ENCODE results near the gene RNPC3.

Gene RNPC3, protein sequence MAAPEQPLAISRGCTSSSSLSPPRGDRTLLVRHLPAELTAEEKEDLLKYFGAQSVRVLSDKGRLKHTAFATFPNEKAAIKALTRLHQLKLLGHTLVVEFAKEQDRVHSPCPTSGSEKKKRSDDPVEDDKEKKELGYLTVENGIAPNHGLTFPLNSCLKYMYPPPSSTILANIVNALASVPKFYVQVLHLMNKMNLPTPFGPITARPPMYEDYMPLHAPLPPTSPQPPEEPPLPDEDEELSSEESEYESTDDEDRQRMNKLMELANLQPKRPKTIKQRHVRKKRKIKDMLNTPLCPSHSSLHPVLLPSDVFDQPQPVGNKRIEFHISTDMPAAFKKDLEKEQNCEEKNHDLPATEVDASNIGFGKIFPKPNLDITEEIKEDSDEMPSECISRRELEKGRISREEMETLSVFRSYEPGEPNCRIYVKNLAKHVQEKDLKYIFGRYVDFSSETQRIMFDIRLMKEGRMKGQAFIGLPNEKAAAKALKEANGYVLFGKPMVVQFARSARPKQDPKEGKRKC

DNA sequence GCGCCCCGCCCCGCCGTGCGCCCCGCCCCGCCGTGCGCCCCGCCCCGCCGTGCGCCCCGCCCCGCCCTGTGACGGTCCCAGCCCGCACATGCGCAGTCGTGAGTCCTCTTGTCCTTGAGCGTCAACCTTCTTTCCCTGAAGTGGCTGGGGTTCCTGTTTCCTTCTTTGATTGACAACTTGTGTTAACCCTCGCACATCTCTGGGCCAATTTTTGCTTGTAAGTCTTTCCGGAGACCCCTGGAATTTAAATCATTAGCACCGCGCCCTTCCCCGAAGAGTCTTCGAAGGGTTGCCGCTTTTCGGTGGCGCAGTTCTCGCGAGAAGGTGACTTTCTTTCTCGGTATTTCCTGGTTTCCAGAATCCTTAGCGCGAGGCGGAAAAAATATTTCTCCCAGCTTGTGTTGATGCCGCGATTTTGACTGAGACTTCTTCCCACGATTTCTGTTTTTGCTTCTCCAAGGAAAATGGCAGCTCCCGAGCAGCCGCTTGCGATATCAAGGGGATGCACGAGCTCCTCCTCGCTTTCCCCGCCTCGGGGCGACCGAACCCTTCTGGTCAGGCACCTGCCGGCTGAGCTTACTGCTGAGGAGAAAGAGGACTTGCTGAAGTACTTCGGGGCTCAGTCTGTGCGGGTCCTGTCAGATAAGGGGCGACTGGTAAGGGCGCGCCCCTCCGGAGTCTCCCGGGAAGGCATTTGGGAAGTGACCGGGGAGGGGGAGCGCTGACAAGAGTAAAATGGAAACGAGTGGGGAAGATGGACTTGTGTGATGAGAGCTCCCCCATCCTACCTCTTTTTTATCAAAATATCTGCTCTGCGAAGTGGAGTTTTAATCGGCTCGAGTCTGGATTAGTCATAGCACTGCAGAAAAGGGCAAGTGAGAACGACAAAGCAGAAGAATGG is at the start of gene RNPC3:
TSS of gene RNPC3 (plus strand) at position 93 of the 901 bp plus-strand sequence. CDS start at position 465, 372 bp downstream.
- DNase-seq, result peak; percentile 92

DNA sequence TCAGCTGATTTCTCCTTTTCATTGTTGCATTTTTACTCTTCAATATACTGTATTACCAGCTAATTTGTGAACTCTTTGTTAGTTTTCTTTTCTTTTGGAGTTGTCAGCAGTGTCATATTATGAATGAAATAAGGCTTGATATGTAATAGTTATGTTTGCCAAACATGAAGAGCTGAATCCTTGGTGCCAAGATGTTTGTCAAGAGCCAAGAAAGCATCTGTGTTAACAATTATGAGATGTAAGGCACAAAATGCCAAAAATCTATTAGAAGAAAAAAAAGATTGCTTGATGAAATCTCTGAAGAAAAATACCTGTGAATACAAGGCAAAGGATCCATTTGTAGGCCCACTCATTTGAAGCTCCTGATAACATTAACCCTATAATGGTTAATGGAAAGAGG is 48.4 kb upstream of the RNPC3 start:
- DNase-seq, result no peak

DNA sequence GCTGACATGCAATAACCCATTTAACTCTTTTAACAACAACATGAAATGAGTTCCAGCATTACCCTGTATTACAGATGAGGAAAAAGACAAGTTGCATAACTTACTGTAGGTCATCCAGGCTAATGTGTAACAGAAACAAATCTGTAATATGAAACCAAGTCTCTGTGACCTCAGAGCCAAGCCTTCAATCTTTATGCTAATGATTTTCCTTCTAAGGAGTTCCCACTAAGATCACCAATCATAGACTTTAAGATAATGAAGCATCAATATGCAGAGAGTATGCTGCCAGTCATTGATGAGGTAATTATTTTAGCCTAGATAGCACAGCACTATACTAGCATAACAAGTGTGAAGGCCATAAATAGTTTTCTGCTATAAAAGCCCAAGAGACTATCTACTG is 35.6 kb upstream of the RNPC3 start:
- DNase-seq, result no peak

GRCh38 chr1:103492003-103492625 is 33.4 kb upstream of the RNPC3 start:
- DNase-seq, result no peak

DNA sequence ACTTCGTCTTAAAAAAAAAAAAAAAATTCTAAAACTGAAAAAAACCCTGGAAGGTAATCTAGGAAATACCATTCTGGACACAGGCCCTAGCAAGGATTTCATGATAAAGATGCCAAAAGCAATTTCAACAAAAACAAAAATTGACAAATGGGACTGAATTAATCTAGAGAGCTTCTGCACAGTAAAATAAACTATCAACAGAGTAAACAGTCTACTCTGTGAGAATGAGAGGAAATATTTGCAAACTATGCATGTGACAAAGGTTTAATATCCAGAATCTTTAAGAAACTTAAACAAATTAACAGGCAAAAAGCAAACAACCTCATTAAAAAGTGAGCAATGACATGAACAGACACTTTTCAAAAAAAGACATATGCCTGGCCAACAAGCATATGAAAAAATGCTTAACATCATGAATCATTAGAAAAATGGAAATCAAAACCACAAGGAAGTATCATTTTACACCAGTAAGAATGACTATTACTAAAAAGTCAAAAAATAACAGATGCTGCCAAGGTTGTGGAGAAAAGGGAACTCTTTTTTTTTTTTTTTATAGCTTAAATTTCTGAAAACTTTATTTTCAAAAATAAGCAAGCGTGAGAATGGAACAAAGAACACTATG is 29.4 kb upstream of the RNPC3 start:
- DNase-seq, result no peak

GRCh38 chr1:103497404-103497803 is 28.1 kb upstream of the RNPC3 start:
- no peak for DNase-seq

DNA sequence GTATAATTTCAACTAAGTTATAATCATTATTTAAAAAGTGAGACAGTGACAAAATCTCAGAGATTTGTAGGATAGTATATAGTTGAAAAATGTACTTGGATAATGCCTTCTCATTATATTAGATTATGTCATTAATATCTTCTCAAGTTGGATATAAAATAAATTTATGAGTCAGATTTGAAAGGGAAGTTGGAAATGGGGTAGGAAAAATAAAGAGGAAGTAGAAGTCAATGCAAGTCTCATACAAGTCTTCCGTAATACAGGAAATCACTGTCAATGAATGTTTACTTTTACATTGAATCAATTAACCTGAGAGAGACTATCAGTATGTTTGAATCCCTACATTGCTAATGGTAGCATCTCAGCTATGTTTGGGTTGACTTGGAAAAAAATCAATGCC is 16.2 kb upstream of the RNPC3 start:
- DNase-seq, result no peak

- no peak for DNase-seq
Observed at GRCh38 chr1:103513711-103514110, 11.8 kb upstream of the RNPC3 start.

DNA sequence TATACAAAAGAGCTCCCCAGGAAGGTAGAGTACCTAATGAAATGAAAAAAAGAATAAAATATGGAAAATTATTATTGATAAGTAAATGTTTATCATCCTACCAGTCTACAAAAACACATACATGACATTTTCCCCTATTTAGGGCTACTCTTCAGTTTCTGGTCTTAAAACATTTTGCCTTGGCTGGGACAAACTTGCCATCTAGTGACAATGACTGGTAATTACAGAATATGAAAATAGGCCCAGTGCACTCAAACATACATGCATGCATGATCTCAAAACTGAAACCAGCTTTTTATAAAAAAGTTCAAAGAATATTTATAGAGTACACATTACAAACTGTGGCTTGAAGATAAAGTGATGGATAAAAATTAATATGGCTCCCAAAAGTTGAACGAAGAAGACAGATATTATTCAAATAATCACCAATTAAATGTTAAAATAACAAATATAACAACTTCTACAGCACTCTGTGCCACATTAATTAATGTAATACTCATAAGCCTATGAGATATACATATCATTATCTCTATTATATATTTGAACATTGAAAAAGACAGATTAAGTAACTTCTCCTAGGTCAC is 10.5 kb upstream of the RNPC3 start:
- DNase-seq, result peak; percentile 40

DNA sequence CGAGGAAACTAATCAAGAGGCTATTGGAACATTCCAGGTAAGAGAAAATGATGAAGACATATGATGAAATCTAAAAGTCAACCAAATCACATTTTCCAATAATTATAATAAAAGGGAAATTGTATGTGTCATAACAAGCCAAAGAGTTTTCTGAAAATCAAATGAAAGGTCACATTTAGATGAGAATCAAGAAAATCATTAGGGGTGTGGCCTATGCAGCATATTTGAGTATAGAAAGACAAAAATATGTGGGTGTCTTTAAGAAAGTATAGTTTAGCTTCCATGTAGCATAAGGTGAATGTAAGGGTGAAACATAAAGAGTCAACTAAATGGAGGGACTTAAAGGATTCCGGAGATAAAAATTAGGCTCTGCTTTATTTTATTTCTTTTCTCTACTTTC is 9.2 kb upstream of the RNPC3 start:
- DNase-seq, result no peak

GRCh38 chr1:103516693-103517092 is 8.8 kb upstream of the RNPC3 start:
- no peak for DNase-seq

DNA sequence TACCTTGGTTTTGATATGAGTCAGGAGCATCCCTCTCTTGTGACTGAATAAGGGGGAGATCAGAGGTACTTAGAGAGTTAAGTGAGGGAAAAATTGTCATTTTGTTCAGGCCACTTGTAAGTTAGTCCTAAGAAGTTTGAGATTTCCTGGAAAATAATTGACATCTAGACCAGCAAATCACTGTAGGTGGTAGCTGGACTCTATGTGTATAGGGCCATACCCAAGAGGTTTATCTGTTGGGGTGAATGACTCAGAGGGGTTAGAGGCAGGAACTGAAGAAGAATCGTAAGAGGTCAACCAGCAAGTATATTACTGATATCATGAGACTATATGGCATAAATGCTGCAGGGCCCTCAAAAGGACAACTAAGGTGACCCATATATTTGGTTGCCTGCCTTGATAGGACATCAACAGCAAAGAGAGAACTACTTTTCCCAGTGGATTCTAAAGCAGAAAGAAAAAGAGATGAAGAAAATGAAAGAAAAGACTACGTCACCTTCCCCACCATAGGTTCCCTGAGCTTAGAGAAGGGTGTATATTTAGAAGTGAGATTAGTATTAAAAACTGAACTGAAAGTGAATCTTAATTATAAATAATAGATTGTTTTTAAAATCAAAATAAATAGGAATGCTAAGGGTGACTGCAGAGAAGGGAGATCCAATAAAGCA is 8.0 kb upstream of the RNPC3 start:
- no peak for DNase-seq

GRCh38 chr1:103520822-103521221 is 4.7 kb upstream of the RNPC3 start:
- no peak for DNase-seq

GRCh38 chr1:103523346-103523745 is 2.2 kb upstream of the RNPC3 start:
- DNase-seq, result no peak

DNA sequence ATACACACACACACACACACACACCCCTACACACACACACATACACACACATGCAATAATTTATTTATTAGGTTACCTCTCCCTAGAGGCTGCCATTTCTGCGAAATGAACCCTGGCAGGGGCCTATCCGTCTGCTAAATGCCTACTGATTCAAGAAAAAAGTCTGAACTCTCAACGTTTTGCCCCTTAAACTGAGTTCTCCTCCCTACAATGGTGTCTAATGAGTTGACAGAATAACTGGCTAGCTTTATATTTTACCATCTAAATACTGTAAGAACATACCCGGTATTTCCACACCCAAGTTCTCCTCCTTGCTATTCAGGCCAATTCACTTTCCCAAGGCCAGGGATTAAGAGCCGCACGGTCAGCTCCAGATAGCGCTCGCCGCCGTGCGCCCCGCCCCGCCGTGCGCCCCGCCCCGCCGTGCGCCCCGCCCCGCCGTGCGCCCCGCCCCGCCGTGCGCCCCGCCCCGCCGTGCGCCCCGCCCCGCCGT is 339 bp upstream of the RNPC3 start:
- peak; percentile 18 for DNase-seq

DNA sequence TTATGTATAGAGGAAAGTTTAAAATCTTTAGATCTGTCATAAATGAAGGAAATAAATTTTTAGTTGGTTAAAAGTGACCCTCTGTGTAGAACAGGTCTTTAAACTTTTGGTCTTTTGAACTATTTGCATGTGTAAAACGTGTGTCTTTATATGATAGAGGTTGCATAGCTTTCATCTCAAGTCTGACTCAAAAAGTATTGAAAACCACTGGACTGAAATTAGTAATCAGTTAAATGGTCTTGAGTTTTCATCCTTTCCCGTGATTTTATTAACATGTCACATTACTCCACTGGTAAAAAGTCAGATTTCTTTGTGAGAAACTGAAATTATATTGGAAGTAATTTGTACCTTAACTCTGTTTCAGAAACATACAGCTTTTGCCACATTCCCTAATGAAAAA is 1.8 kb downstream of the RNPC3 start:
- DNase-seq, result no peak

GRCh38 chr1:103529746-103530145 is 4.2 kb downstream of the RNPC3 start:
- DNase-seq, result no peak

DNA sequence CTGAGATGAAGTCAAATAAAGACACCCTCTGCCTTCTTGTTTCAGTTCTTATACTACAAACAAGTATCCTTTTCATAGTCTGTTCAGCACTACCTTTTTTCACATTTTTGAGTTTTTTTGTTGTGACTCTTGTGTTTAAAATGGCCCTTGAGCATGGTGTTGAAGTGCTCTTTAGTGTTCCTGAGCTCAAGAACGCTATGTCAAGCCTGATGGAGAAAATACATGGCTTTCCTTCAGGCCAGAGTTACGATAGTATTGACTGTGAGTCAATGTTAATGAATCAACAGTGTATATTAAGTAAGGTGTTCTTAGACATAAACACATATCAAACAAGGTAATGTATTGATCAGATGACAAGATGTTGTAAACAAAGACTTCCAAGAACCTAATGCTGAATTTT is 12.7 kb downstream of the RNPC3 start:
- no peak for DNase-seq

- no peak for DNase-seq
Observed at GRCh38 chr1:103541431-103541830, 15.9 kb downstream of the RNPC3 start.

DNA sequence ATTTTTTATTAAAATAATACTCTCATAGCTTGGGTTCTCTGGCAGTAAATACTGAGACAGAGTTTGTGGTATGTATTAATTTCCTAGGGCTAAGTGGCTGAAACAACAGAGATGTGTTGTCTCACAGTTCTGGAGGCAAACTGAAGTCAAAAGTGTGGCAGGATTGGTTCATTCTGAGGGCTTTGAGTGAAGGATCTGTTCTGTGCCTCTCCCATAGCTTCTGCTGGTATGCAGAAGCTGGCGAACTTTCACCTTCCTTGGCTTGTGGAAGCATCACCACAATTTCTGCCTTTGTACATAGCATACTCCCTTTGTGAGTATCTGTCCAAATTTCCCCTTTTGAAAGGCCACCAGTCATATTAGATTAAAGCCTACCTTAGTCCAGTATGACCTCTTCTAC is 21.0 kb downstream of the RNPC3 start:
- DNase-seq, result no peak

GRCh38 chr1:103547840-103548239 is 22.3 kb downstream of the RNPC3 start:
- DNase-seq, result no peak

DNA sequence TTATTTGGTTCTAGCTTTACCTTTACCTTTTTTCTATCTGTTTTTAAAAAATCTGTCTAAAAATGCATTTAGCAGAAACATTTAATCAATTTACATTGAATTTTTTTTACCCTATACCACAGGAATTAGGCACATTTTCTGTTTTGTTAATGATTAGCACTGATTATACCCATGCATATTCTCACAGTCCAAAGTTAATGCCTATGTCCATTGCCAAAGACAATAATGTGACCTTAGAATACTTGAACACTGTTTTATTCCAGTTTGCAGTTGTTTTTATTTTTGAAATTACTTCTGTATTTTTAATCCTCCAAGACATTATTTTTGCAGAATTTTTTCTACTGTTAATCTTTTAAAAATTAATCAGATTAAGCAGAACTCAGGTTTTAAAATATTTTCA is 34.9 kb downstream of the RNPC3 start:
- DNase-seq, result no peak

Data from NCI-H510A treated with DMSO at 0.1 percent for 48 hours (cell line).